GM11168 (cell line): ENCODE data around the gene TMA7.

Experiments used
- in situ Hi-C: fragments of 300-500 bp; cut with MboI; formaldehyde crosslinking; loops from one replicate; pipeline ENCODE4 v1.12.0; 2022; ENCODE audit warnings: low sequenced_read_pairs; ENCODE audit not compliant: unreplicated experiment

The TMA7 gene

DNA sequence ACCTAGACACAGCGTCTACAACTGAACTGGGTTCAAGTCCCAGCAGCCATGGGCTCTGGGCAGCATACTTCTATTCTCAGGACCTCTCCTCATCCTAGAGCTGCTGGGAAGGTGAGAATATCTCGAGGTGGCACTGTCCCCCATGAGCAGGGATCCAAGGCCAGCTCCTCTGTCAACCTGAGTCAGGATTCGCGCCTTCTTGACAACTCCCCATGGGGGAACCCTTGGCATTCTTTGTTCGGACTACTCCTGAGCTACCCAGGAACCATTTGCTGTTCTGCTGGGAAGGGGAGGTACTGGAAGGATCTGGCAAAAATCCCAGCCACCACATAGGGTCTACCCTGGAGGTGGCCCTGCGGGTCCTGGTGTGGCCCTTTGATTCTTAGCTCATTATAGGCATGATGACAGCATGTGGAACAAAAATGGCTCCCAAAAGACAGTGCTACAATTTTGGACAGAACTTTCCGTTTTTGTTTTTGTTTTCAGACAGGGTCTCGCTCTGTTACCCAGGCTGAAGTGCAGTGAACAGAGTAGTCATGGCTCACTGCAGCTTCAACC lies 32.4 kb upstream of the TMA7 start:
- in situ Hi-C loops = no loop called here

DNA sequence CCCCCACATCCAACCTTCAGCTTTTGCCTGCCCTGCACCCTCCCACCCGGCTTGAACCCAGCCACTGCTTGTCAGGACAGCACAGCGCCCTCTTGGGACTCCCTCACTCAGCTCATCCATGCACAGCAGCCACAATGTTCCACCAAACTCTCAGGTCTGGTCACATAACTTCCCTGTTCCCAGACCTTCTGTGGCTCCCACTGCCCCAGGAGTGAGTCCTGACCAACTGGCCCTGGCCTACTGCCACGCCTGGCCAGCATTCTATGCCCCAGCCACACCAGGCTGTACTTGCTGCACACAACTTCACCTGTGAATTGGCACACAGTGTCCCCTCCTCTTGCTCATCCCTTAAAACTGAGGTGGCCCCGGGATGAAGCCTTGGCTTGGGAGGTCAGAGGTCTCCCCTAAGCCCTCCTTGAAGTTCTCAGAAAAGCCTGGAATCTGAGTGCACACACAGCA lies 31.2 kb upstream of the TMA7 start:
- in situ Hi-C loops = no loop called here

GRCh38 chr3:48409291-48410201 lies 30.5 kb upstream of the TMA7 start:
- in situ Hi-C loops = no loop called here

DNA sequence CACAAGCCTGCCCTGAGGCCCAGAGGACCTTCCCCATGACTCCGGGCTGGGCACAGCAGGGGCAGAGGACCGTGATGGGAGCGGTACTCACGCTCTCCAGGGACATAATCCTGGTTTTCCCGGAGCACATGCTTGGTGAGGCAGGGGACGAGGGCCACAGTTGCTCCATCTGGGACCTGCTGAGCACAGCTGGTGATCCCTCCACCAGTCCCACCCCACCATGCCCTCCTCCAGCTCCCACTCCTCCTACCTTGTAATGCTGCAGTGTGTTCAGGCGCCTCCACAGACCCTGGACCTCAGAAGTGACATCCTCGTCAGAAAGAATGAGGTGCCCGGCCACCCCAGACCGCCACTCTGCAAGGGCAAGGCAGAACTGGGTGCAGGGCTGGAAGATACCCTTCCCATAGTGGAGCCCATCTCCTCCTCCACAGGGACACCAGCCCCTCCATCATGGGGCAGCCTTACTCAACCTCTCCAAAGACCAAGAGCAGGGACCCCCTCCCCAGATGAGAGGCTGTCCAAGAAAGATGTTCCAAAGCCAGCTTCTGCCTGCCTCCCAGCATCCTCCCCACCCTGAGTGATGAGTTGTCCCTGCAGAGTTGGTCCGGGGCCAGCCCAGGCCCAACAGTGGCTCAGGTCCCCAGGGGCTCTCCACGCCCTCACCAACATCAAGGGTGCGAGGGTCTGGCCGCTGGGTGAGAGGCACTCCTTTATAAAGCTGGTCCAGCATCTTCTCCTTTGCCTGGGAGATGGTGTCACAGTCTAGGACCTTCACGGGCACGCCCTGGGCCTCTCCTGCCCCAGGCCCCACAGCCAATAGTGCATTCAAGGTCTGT lies 29.6 kb upstream of the TMA7 start:
- in situ Hi-C loops = no loop called here

- in situ Hi-C loops = no loop called here
Measured at GRCh38 chr3:48411041-48411588, 28.9 kb upstream of the TMA7 start.

DNA sequence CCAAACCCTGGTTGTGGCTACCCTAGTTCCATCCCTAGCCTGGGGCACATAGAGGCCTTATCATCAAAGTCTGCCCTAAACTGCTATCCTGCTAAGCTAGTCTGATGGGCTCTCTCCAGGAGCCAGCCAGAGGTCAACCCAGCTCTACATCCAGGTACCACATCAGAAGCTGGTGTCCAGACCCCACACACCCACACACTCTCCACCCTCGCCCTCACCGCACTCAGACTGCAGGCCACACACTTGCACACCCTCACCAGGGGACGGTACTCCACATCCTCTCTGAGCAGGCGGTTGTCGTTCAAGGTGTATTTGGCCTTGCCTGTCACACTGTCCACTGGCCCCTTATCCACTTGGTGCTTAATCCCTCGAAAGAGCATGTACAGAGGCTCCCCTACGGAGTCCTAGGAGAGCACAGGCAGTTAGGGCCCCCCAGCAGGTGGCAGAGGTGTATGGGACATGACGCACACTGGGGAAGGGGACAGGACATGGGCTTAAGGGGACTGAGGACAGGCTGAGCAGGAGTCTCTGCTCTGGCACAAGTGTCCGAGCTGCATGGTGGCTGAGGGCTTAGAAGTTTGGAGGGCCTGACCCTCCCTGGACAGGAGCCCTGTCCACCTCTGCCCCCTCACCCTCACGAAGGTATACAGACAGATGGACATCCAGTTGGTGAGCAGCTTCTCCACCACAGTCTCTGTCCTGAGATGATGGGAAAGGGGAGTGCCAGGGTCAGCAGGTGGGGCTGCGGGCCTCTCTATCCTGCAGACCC lies 28.3 kb upstream of the TMA7 start:
- in situ Hi-C loops = no loop called here

DNA sequence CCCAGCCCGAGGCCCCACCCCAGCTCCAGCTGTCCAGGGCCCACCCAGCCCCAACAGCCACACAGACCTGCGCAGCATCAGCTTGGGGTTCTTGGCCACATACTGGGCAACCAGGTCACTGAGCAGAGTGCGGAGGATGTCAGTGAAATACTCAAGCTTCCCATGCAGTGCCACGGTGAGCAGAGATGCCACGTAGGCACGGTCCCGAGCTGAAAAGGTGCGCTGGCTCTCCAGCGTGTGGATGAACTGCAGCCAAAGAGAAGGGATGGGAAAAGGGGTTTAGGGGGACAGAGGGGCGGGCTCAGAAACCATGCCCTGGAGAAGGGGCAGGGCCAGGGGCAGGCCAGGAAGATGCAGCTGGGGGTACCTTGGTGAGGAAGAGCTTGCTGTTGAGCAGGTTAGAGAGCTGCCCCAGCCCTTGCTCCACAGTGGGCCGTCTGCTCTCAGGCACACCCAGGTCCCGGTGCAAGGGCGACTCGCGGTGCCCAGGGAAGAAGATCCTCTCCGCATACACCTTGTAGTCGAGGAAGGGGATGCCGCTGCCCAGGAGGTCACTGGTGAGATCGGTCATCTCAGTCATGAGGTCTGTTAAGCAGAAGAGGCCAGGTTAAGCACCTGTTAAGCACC lies 27.6 kb upstream of the TMA7 start:
- in situ Hi-C loops = no loop called here

- in situ Hi-C loops = no loop called here
Measured at GRCh38 chr3:48413086-48413485, 27.0 kb upstream of the TMA7 start.

DNA sequence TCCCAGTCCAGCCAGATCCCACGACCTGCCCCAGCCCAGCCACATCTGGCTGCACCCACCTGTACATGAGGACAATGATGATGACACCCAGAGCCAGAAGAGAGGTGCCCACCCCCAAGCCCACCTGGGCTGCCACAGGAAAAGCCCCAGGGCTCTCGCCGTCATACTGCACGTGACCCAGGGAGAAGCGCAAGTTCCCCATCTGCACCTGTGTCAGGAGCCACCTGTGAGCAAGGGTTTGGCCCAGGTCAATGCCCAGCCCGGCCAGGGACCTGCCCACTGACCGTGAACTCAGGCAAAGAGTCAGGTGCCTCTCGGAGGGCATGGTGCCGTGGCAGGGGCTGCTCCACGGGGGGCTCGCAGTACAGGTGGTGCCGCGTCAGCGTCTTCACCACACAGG lies 26.4 kb upstream of the TMA7 start:
- in situ Hi-C loops = no loop called here

DNA sequence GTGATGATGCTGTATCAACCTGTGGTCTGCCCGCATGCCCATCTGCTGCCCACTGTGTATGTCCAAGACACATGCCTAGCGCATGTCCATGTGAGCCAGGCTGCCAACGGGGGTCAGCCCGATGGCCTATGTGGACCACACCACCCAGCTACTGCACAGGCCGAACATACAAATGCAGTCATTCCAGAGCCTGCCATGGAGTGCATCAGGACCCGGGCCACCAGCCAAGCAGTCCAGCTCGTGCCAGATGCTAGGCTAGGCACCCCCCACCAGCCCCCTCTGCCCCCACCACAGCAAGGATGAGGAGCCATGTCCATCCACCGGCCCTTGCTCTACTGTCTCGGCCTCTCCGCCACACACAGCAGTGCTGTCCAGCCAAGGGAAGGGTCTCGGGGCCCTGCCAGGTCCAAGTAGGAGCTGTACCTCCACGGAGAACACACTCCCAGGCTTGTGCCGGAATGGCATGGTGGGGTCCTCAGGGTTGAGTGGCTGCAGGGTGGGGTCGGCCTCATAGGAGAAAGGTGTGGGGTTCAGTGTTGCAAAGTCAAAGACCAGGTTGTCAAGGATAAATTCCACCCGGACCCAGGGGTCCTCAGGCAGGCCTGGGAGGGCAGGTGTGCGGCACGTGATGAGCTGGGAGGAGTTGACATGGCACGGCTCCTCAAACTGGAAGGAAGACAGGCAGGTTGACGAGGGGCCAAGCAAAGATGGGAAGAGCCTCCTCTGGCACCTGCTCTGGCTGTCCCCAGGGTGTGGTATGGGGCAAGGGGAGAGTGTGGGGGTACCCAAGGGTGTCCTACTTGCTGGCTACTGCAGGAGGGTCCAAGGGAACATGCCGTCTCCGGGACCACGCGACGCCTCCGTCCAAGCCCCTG lies 25.4 kb upstream of the TMA7 start:
- in situ Hi-C loops = no loop called here

- in situ Hi-C loops = no loop called here
Measured at GRCh38 chr3:48415251-48415953, 24.7 kb upstream of the TMA7 start.

DNA sequence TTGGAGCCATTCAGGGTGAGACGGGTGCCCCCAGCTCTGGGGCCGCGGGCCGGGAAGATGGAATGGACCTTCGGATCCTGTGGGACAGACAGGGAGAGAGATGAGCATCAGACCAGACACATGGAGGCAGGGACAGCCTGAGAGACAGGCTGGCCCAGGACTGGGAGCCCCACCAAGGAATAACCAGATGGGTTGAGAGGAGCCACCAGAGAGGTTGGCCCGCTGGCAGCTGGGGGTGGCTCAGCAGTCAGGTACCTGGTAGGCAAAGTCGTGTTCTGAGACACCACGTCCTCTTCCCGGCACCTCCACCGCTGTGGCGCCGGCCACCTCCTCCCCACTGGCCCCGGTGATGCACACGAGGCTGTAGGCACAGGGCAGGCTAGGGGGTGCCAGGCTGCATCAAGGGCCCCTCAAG lies 24.0 kb upstream of the TMA7 start:
- in situ Hi-C loops = no loop called here

- in situ Hi-C loops = no loop called here
Measured at GRCh38 chr3:48416546-48416945, 23.5 kb upstream of the TMA7 start.

DNA sequence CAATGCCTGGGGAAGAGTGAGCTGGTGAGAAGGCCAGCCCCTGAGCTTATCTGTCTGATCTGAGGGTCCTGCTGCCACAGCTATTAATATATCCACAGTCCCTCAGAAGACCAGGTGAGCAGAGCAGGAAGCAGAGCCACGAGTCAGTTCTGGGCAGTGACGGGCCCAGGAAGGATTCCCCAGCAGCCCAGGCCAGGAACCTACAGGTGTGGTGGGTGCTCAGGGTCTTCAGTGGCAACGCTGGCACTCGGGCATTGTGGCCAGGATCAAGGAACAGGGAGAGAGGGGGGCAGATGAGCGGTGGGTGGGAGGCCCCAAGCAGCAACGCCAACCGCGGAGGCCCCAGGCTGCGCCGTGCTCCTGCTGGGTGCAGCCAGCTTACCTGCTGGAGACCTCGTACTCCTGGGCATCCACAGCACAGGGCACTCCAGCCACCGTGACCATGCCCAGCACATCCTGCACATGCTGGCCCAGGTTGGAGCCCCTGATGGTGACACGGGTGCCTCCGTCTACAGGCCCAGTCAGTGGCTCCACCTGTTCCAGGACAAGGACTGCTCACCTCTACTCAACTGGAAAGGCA lies 22.4 kb upstream of the TMA7 start:
- in situ Hi-C loops = no loop called here

DNA sequence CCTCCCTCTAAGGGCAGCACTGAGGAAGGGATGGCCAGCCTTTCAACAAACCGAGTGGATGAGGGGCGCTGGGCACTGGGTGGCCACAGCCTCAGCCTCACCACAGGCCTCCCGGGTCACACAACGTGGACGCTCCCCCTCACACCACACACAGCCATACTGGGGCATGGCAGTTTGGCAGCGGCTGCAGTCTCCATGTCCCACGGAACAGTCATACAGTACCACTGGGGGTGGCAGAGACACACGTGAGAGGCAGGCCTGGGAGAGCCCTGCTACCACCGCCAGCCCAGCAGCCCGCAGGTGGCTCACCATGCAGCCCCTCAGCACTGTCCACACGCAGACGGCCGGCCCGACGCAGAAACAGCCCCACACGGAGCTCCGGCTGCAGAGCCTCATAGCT lies 21.9 kb upstream of the TMA7 start:
- in situ Hi-C loops = no loop called here

- in situ Hi-C loops = no loop called here
Measured at GRCh38 chr3:48418651-48419050, 21.4 kb upstream of the TMA7 start.

- in situ Hi-C loops = no loop called here
Measured at GRCh38 chr3:48419149-48419548, 20.9 kb upstream of the TMA7 start.

- in situ Hi-C loops = no loop called here
Measured at GRCh38 chr3:48419597-48419996, 20.5 kb upstream of the TMA7 start.
